HepG2 (cell line): ENCODE data around the gene CECR2. TPM values are rescaled to one million over a fixed set of nuclear protein-coding genes. Genes with fewer than 3 reads are reported as not detected.

Experiments
- CCAR2 ChIP-seq: fragments of 200-400 bp; formaldehyde crosslinking; optimal IDR thresholded peaks from 2 replicates; pipeline ENCODE3; 2018; ENCODE audit warnings: low read depth, mild to moderate bottlenecking, low read length, moderate library complexity
- NFIB ChIP-seq: sonication (generic); formaldehyde crosslinking; IDR thresholded peaks from 2 replicates; pipeline ENCODE4 v1.9.0; 2021; ENCODE audit warnings: missing genetic modification reagents, mild to moderate bottlenecking, borderline replicate concordance
- PITX1 ChIP-seq: sonication (generic); formaldehyde crosslinking; IDR thresholded peaks from 2 replicates; pipeline ENCODE4 v1.5.1; 2020; ENCODE audit warnings: mild to moderate bottlenecking, missing genetic modification reagents
- TARDBP ChIP-seq: sonication (generic); formaldehyde crosslinking; IDR thresholded peaks from 2 replicates; pipeline ENCODE4 v1.8.0; 2022; ENCODE audit warnings: mild to moderate bottlenecking, missing genetic modification reagents
- XBP1 ChIP-seq: sonication (generic); formaldehyde crosslinking; IDR thresholded peaks from 2 replicates; pipeline ENCODE4 v1.5.0; 2020; ENCODE audit warnings: missing genetic modification reagents
- ZBTB4 ChIP-seq: sonication (generic); formaldehyde crosslinking; IDR thresholded peaks from 2 replicates; pipeline ENCODE4 v1.4.0; 2020; ENCODE audit warnings: missing genetic modification reagents, mild to moderate bottlenecking, borderline replicate concordance
- ZSCAN9 ChIP-seq: IDR thresholded peaks from 2 replicates; pipeline ENCODE4 v1.6.1; 2016; ENCODE audit warnings: borderline replicate concordance
- polyA plus RNA-seq, 8 experiments: library from polyadenylated mRNA; depleted of rRNA in 3 of 8; stranded (reverse) in 7 of 8; unstranded in 1 of 8; fragments of >200 nt; fragmentation: Illumina TruSeq in 4 of 8; extraction: Trizol in 4 of 8; gene quantifications; 2 replicates each; pipeline versions ENCODE4 v1.2.1 to v1.2.3, GENCODE V29; 2011 to 2016; ENCODE audit warnings: low read depth in 4 of 8, missing spikeins in 1 of 8, mixed read lengths in 1 of 8; ENCODE audit not compliant: insufficient read depth in 1 of 8
- total RNA-seq, 5 experiments: library from RNA; depleted of rRNA; stranded (reverse); fragments of >200 nt; fragmentation: Illumina TruSeq; extraction: Trizol; gene quantifications; 2 replicates each; pipeline ENCODE4 v1.2.3, GENCODE V29; 2016; ENCODE audit warnings: low read depth in 1 of 5
- TF ChIP-seq, protein P1 (sequence below): sonication (generic); formaldehyde crosslinking; IDR thresholded peaks from 2 replicates; pipeline ENCODE4 v1.5.0; 2020; ENCODE audit warnings: missing genetic modification reagents
- TF ChIP-seq, protein P2 (sequence below), 2 experiments: sonication (generic) in 1 of 2; formaldehyde crosslinking in 1 of 2; IDR thresholded peaks; 2 replicates each; pipeline versions ENCODE4 v1.4.0 to v1.6.1; 2016 to 2020; ENCODE audit warnings: borderline replicate concordance in 1 of 2, low read depth in 1 of 2, mild to moderate bottlenecking in 1 of 2, missing genetic modification reagents in 1 of 2
- TF ChIP-seq, protein P3 (sequence below): sonication (generic); formaldehyde crosslinking; IDR thresholded peaks from 2 replicates; pipeline ENCODE4 v1.5.0; 2020; ENCODE audit warnings: mild to moderate bottlenecking, missing genetic modification reagents, borderline replicate concordance
- TF ChIP-seq, protein P4 (sequence below): sonication (generic); formaldehyde crosslinking; IDR thresholded peaks from 2 replicates; pipeline ENCODE4 v1.5.0; 2020; ENCODE audit warnings: mild to moderate bottlenecking, missing genetic modification reagents, moderate library complexity

Gene CECR2
- total and polyA plus RNA-seq, 2 of the 13 experiments (the other 11 are each of a cell fraction or from before 2014, with no cell fraction given): not detected

DNA sequence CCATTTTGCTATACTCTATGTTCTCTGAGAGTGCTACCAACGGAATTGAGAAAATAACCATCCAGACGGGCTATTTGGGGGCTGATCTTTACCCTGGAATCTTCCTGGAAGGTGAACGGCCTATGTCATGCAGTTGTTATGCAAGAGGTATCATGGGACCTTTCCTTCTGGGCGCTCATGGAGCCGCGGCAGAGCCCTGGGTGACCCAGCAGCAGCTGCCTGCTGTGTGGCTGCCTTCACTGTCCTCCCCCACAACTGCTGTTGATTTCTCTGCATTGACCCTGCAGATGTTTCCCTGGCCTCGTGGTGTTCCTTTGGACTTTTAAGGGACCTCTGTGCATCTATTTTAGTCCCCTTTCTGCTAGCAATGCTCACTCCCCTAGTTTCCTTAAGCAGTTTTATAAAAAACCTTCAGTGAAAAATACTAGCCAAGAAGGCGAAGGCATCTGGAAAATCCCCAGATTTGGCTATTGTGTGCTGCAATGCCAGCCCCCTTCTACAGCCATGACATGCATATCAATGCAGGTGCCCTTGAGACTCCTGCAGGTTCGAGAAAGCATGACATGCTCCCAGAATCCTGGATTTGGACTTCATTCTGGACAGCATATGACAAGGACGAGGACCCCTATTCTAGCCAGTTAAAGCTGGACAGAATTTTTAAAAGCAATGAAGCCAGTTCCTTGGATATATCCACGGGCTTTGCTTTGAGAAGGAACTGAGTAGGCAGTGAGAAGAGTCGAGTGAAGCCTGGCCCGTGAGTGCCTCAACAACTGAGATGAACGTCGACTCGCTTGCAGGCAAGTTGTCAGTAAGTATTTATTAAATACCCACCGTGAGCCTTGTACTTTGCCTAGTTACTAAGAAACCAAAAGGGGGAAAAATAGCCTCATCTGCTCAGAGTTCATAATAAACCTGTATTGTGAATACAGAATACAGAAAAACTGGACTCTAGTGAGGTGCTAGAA is 193.9 kb downstream of the CECR2 start, which contains the start of gene SLC25A18 (continued):
- no peak for TF ChIP-seq ZBTB4 (CRISPR knock-in tag)
- TF ChIP-seq, protein P1, sequence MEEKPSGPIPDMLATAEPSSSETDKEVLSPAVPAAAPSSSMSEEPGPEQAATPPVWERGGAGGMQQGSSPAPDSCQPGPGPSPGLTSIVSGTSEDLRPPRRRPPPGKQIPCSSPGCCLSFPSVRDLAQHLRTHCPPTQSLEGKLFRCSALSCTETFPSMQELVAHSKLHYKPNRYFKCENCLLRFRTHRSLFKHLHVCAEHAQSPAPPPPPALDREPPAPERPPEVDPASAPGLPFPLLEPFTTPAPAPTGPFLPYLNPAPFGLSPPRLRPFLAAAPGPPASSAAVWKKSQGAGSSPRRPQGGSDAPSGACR: peak; percentile 32; the same call in 1 of the 2 replicates
- 0 out of 2 replicates have a peak, but pooled peaks have one; percentile 12 for TF ChIP-seq TARDBP
- TF ChIP-seq ZSCAN9 (CRISPR knock-in tag): 0 out of 2 replicates have a peak, but pooled peaks have one; percentile 32
- TF ChIP-seq PITX1: no peak
- TF ChIP-seq CCAR2: no peak
- TF ChIP-seq, protein P2, sequence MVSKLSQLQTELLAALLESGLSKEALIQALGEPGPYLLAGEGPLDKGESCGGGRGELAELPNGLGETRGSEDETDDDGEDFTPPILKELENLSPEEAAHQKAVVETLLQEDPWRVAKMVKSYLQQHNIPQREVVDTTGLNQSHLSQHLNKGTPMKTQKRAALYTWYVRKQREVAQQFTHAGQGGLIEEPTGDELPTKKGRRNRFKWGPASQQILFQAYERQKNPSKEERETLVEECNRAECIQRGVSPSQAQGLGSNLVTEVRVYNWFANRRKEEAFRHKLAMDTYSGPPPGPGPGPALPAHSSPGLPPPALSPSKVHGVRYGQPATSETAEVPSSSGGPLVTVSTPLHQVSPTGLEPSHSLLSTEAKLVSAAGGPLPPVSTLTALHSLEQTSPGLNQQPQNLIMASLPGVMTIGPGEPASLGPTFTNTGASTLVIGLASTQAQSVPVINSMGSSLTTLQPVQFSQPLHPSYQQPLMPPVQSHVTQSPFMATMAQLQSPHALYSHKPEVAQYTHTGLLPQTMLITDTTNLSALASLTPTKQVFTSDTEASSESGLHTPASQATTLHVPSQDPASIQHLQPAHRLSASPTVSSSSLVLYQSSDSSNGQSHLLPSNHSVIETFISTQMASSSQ (IDR thresholded peaks at IDR 0.05; ENCODE audit: low read depth): 0 out of 2 replicates have a peak, but pooled peaks have one; percentile 13
- TF ChIP-seq, protein P2 (CRISPR knock-in tag; IDR thresholded peaks at IDR 0.05; ENCODE audit: borderline replicate concordance): no peak
- TF ChIP-seq, protein P3, sequence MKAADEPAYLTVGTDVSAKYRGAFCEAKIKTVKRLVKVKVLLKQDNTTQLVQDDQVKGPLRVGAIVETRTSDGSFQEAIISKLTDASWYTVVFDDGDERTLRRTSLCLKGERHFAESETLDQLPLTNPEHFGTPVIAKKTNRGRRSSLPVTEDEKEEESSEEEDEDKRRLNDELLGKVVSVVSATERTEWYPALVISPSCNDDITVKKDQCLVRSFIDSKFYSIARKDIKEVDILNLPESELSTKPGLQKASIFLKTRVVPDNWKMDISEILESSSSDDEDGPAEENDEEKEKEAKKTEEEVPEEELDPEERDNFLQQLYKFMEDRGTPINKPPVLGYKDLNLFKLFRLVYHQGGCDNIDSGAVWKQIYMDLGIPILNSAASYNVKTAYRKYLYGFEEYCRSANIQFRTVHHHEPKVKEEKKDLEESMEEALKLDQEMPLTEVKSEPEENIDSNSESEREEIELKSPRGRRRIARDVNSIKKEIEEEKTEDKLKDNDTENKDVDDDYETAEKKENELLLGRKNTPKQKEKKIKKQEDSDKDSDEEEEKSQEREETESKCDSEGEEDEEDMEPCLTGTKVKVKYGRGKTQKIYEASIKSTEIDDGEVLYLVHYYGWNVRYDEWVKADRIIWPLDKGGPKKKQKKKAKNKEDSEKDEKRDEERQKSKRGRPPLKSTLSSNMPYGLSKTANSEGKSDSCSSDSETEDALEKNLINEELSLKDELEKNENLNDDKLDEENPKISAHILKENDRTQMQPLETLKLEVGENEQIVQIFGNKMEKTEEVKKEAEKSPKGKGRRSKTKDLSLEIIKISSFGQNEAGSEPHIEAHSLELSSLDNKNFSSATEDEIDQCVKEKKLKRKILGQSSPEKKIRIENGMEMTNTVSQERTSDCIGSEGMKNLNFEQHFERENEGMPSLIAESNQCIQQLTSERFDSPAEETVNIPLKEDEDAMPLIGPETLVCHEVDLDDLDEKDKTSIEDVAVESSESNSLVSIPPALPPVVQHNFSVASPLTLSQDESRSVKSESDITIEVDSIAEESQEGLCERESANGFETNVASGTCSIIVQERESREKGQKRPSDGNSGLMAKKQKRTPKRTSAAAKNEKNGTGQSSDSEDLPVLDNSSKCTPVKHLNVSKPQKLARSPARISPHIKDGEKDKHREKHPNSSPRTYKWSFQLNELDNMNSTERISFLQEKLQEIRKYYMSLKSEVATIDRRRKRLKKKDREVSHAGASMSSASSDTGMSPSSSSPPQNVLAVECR (CRISPR knock-in tag): peak; percentile 25; the same call in 1 of the 2 replicates
- no peak for TF ChIP-seq XBP1 (CRISPR knock-in tag)
- TF ChIP-seq, protein P4, sequence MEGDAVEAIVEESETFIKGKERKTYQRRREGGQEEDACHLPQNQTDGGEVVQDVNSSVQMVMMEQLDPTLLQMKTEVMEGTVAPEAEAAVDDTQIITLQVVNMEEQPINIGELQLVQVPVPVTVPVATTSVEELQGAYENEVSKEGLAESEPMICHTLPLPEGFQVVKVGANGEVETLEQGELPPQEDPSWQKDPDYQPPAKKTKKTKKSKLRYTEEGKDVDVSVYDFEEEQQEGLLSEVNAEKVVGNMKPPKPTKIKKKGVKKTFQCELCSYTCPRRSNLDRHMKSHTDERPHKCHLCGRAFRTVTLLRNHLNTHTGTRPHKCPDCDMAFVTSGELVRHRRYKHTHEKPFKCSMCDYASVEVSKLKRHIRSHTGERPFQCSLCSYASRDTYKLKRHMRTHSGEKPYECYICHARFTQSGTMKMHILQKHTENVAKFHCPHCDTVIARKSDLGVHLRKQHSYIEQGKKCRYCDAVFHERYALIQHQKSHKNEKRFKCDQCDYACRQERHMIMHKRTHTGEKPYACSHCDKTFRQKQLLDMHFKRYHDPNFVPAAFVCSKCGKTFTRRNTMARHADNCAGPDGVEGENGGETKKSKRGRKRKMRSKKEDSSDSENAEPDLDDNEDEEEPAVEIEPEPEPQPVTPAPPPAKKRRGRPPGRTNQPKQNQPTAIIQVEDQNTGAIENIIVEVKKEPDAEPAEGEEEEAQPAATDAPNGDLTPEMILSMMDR (CRISPR knock-in tag): no peak
- TF ChIP-seq NFIB (CRISPR knock-in tag): no peak
